GM23338 (cell line): Measurements from ENCODE around the gene PASD1.

Experiments used
- CREB1 ChIP-seq: fragments of 250-450 bp; sonication (Bioruptor Pico); IDR thresholded peaks from 2 replicates; pipeline ENCODE4 v1.5.0; 2020; ENCODE audit warnings: low read depth, mild to moderate bottlenecking, moderate library complexity
- CTCF ChIP-seq, 2 experiments: fragments of 200-600 bp in 1 of 2; sonication (generic) in 1 of 2; conservative IDR thresholded peaks; 2 replicates each; pipeline versions ENCODE4 v1.5.1 to v1.6.1; 2016 to 2017; ENCODE audit warnings: antibody characterized with exemption in 2 of 2, low read depth in 2 of 2, mild to moderate bottlenecking in 2 of 2, moderate library complexity in 1 of 2
- ETS1 ChIP-seq: IDR thresholded peaks from 2 replicates; pipeline ENCODE4 v1.6.1; 2016; ENCODE audit warnings: antibody characterized with exemption
- EZH2 ChIP-seq: fragments of 200-600 bp; sonication (generic); IDR thresholded peaks from one replicate; pipeline ENCODE4 v1.8.0; 2017; ENCODE audit warnings: antibody characterized with exemption, mild to moderate bottlenecking, low read depth; ENCODE audit not compliant: unreplicated experiment
- EZH2phosphoT487 ChIP-seq: fragments of 200-600 bp; sonication (generic); IDR thresholded peaks from one replicate; pipeline ENCODE4 v1.8.1; 2018; ENCODE audit warnings: antibody characterized with exemption; ENCODE audit not compliant: unreplicated experiment
- JUNB ChIP-seq: IDR thresholded peaks from one replicate; pipeline ENCODE4 v1.6.1; 2016; ENCODE audit warnings: antibody characterized with exemption; ENCODE audit not compliant: unreplicated experiment
- NANOG ChIP-seq: IDR thresholded peaks from 2 replicates; pipeline ENCODE4 v1.6.1; 2016; ENCODE audit warnings: antibody characterized with exemption, borderline replicate concordance
- POLR2AphosphoS5 ChIP-seq: IDR thresholded peaks from 2 replicates; pipeline ENCODE4 v1.6.1; 2016; ENCODE audit warnings: antibody characterized with exemption, low read depth
- REST ChIP-seq: IDR thresholded peaks from one replicate; pipeline ENCODE4 v1.6.1; 2018; ENCODE audit warnings: antibody characterized with exemption; ENCODE audit not compliant: unreplicated experiment
- STAT1 ChIP-seq: IDR thresholded peaks from one replicate; pipeline ENCODE4 v1.6.1; 2016; ENCODE audit warnings: antibody characterized with exemption; ENCODE audit not compliant: unreplicated experiment
- ZNF114 ChIP-seq: fragments of 250-450 bp; sonication (Bioruptor Pico); IDR thresholded peaks from 2 replicates; pipeline ENCODE4 v1.5.0; 2020; ENCODE audit warnings: mild to moderate bottlenecking, moderate library complexity
- ZNF331 ChIP-seq: fragments of 250-450 bp; sonication (Bioruptor Pico); IDR thresholded peaks from 2 replicates; pipeline ENCODE4 v1.5.0; 2020; ENCODE audit warnings: low read depth, mild to moderate bottlenecking, moderate library complexity
- ZNF462 ChIP-seq: fragments of 250-450 bp; sonication (Bioruptor Pico); IDR thresholded peaks from 2 replicates; pipeline ENCODE4 v1.5.0; 2020; ENCODE audit warnings: mild to moderate bottlenecking, moderate library complexity

GRCh38 chrX:151702026-151702714, 138.7 kb downstream of the PASD1 start:
- TF ChIP-seq CTCF (conservative IDR thresholded peaks at IDR 0.05; ENCODE audit: low read depth in 2 of 2) (no peak), EZH2phosphoT487 (no peak), REST (no peak), EZH2 (no peak), ETS1 (no peak), POLR2AphosphoS5 (no peak), ZNF331 (CRISPR knock-in tag) (no peak), JUNB (no peak), CREB1 (CRISPR knock-in tag) (no peak), NANOG (no peak), ZNF462 (no peak), STAT1 (no peak), ZNF114 (CRISPR knock-in tag) (no peak)
